Liver (tissue), 9 donors: Measurements from ENCODE around the gene RPS29. TPM values are rescaled to one million over a fixed set of nuclear protein-coding genes. Genes with fewer than 3 reads are reported as not detected.

Experiments
- DNase-seq: peaks from one replicate; pipeline ENCODE4 v3.0.0-alpha.2; 2017; ENCODE audit warnings: low spot score
- H3K27ac ChIP-seq, 2 donors: one replicate each; pipeline ENCODE4 v1.7.0; 2013; ENCODE audit warnings: inconsistent platforms in 2 of 2, low read length in 2 of 2, control low read depth in 1 of 2, low read depth in 1 of 2, mild to moderate bottlenecking in 1 of 2
- H3K27me3 ChIP-seq, 4 donors: one replicate each; pipeline versions ENCODE4 v1.6.1 to v1.7.0; 2013; ENCODE audit warnings: low read length in 3 of 4, inconsistent platforms in 1 of 4, mild to moderate bottlenecking in 1 of 4, moderate library complexity in 1 of 4; ENCODE audit not compliant: control insufficient read depth in 4 of 4, insufficient read depth in 4 of 4
- H3K36me3 ChIP-seq, 4 donors: one replicate each; pipeline versions ENCODE4 v1.6.1 to v1.7.0; 2013; ENCODE audit warnings: low read length in 3 of 4, mild to moderate bottlenecking in 3 of 4, low read depth in 1 of 4, moderate library complexity in 1 of 4; ENCODE audit not compliant: control insufficient read depth in 4 of 4, insufficient read depth in 3 of 4
- H3K4me1 ChIP-seq, 4 donors: one replicate each; pipeline versions ENCODE4 v1.6.1 to v1.7.0; 2013; ENCODE audit warnings: low read length in 3 of 4, mild to moderate bottlenecking in 3 of 4, moderate library complexity in 1 of 4; ENCODE audit not compliant: control insufficient read depth in 4 of 4, insufficient read depth in 4 of 4
- H3K4me3 ChIP-seq, 3 donors: one replicate each; pipeline versions ENCODE4 v1.6.1 to v1.7.0; 2013; ENCODE audit warnings: low read length in 3 of 3, control low read depth in 1 of 3, low read depth in 1 of 3, mild to moderate bottlenecking in 1 of 3
- H3K9ac ChIP-seq, 2 donors: one replicate each; pipeline ENCODE4 v1.7.0; 2013; ENCODE audit warnings: low read length in 2 of 2, mild to moderate bottlenecking in 2 of 2, moderate library complexity in 2 of 2, control low read depth in 1 of 2, low read depth in 1 of 2
- H3K9me3 ChIP-seq, 4 donors: one replicate each; pipeline versions ENCODE4 v1.6.1 to v1.7.0; 2013; ENCODE audit warnings: low read length in 3 of 4; ENCODE audit not compliant: control insufficient read depth in 4 of 4
- EGR1 ChIP-seq, 2 donors: IDR thresholded peaks; 2 replicates each; pipeline ENCODE4 v1.6.1; 2016 to 2018; ENCODE audit warnings: antibody characterized with exemption in 2 of 2, low read depth in 2 of 2
- FOXA1 ChIP-seq: IDR thresholded peaks from 2 replicates; pipeline ENCODE4 v1.6.1; 2016; ENCODE audit warnings: antibody characterized with exemption
- FOXA2 ChIP-seq: IDR thresholded peaks from 2 replicates; pipeline ENCODE4 v1.6.1; 2016; ENCODE audit warnings: antibody characterized with exemption
- GABPA ChIP-seq, 2 donors: IDR thresholded peaks in 1 of 2; conservative IDR thresholded peaks in 1 of 2; 2 replicates each; pipeline ENCODE4 v1.6.1; 2016; ENCODE audit warnings: antibody characterized with exemption in 2 of 2, mild to moderate bottlenecking in 1 of 2, moderate library complexity in 1 of 2
- HNF4A ChIP-seq, 2 donors: conservative IDR thresholded peaks; 2 replicates each; pipeline ENCODE4 v1.6.1; 2016; ENCODE audit warnings: antibody characterized with exemption in 2 of 2, mild to moderate bottlenecking in 2 of 2
- HNF4G ChIP-seq: IDR thresholded peaks from 2 replicates; pipeline ENCODE4 v1.6.1; 2016; ENCODE audit warnings: antibody characterized with exemption
- JUND ChIP-seq, 2 donors: IDR thresholded peaks; 2 replicates each; pipeline ENCODE4 v1.6.1; 2016; ENCODE audit warnings: antibody characterized with exemption in 2 of 2
- NR2F2 ChIP-seq: IDR thresholded peaks from 2 replicates; pipeline ENCODE4 v1.6.1; 2016; ENCODE audit warnings: antibody characterized with exemption
- RAD21 ChIP-seq, 2 donors: IDR thresholded peaks; 2 replicates each; pipeline ENCODE4 v1.6.1; 2016; ENCODE audit warnings: antibody characterized with exemption in 2 of 2, mild to moderate bottlenecking in 2 of 2
- RXRA ChIP-seq, 2 donors: IDR thresholded peaks; 2 replicates each; pipeline ENCODE4 v1.6.1; 2017 to 2018; ENCODE audit warnings: antibody characterized with exemption in 2 of 2, mild to moderate bottlenecking in 1 of 2
- SP1 ChIP-seq: IDR thresholded peaks from 2 replicates; pipeline ENCODE4 v1.6.1; 2018; ENCODE audit warnings: antibody characterized with exemption, mild to moderate bottlenecking
- TAF1 ChIP-seq: conservative IDR thresholded peaks from 2 replicates; pipeline ENCODE4 v1.6.1; 2016; ENCODE audit warnings: antibody characterized with exemption, mild to moderate bottlenecking
- YY1 ChIP-seq: IDR thresholded peaks from 2 replicates; pipeline ENCODE4 v1.6.1; 2016; ENCODE audit warnings: antibody characterized with exemption, mild to moderate bottlenecking
- WGBS: extraction: QIAGEN DNeasy Blood & Tissue Kit; methylation state at CpG from one replicate; pipeline ENCODE4 v1.1.7; 2013; 5-methylcytosine and 5-hydroxymethylcytosine counted together
- polyA plus RNA-seq, 2 donors: library from polyadenylated mRNA; stranded (reverse) in 1 of 2; unstranded in 1 of 2; fragments of 200-250 nt in 1 of 2; fragments of >200 nt in 1 of 2; fragmentation: Nextera tagmentation in 1 of 2; extraction: Ambion mirVana in 1 of 2; gene quantifications; one replicate each; pipeline versions ENCODE4 v1.2.1 to v1.2.3, GENCODE V29; 2013 to 2015
- total RNA-seq, 2 donors: library from RNA; depleted of rRNA; stranded (reverse); fragments of >200 nt; gene quantifications; one replicate each; pipeline ENCODE4 v1.2.3, GENCODE V29; 2014
- TF ChIP-seq, protein P1 (sequence below): IDR thresholded peaks from 2 replicates; pipeline ENCODE4 v1.6.1; 2016; ENCODE audit warnings: antibody characterized with exemption
- TF ChIP-seq, protein P2 (sequence below): IDR thresholded peaks from 2 replicates; pipeline ENCODE4 v1.6.1; 2016; ENCODE audit warnings: antibody characterized with exemption
- TF ChIP-seq, protein P3 (sequence below): fragments of 150-350 bp; IDR thresholded peaks from 2 replicates; pipeline ENCODE4 v1.5.1; 2017; ENCODE audit warnings: improper control_type of control experiment, low read depth, low read length; ENCODE audit not compliant: missing input control
- TF ChIP-seq, protein P4 (sequence below): IDR thresholded peaks from 2 replicates; pipeline ENCODE4 v1.6.1; 2016; ENCODE audit warnings: antibody characterized with exemption
- donor health status: healthy.
- donor health status: healthy.
- donor health status: healthy.
- donor health status: healthy.
- donor health status: healthy.

RPS29 gene
- total and polyA plus RNA-seq, 4 donors, result 584 to 1,739 (median 839) TPM

DNA sequence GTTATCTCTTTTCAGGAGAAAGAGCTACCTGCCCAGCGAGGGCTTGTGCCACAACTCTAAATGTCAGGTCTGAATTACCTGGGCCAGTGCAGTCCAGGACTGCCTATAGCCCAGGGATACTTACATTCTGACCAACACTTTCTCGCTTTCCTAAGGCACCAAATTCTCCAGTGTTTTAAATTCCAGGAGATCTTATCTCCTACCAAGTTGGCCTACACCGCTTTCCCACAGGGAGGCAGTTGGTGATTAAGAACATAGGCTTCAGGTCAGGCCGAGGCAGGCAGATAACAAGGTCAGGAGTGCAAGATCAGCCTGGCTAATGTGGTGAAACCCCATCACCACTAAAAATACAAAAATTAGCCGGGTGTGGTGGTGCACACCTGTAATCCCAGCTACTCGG, 41.1 kb downstream of the RPS29 start:
- Histone ChIP-seq H3K27ac (no peak overlapping the region), H3K27me3 (no peaks in the 10 kb centered on the region), H3K4me1 (peaks cover 3 to 15% (median 8%) of the 10 kb centered on the region in 4 donors), H3K9ac (no peak overlapping the region), H3K4me3 (no peak overlapping the region), H3K36me3 (no peaks in the 10 kb centered on the region), H3K9me3 (peaks cover 0 to 4% (median 3%) of the 10 kb centered on the region in 4 donors)
- DNase-seq, result no peak
- no peak for TF ChIP-seq HNF4G
- no peak for TF ChIP-seq RAD21 (IDR thresholded peaks at IDR 0.05)
- TF ChIP-seq GABPA (IDR thresholded peaks at IDR 0.05 in 1 of 2, conservative IDR thresholded peaks at IDR 0.05 in 1 of 2), result no peak
- TF ChIP-seq FOXA2, result no peak
- no peak for TF ChIP-seq JUND (IDR thresholded peaks at IDR 0.05)
- no peak for TF ChIP-seq NR2F2
- TF ChIP-seq YY1, result no peak
- TF ChIP-seq FOXA1, result no peak
- TF ChIP-seq, protein P1, sequence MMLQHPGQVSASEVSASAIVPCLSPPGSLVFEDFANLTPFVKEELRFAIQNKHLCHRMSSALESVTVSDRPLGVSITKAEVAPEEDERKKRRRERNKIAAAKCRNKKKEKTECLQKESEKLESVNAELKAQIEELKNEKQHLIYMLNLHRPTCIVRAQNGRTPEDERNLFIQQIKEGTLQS, result no peak
- TF ChIP-seq TAF1, result no peak
- TF ChIP-seq RXRA (IDR thresholded peaks at IDR 0.05), result no peak
- no peak for TF ChIP-seq HNF4A (conservative IDR thresholded peaks at IDR 0.05)
- TF ChIP-seq, protein P2, sequence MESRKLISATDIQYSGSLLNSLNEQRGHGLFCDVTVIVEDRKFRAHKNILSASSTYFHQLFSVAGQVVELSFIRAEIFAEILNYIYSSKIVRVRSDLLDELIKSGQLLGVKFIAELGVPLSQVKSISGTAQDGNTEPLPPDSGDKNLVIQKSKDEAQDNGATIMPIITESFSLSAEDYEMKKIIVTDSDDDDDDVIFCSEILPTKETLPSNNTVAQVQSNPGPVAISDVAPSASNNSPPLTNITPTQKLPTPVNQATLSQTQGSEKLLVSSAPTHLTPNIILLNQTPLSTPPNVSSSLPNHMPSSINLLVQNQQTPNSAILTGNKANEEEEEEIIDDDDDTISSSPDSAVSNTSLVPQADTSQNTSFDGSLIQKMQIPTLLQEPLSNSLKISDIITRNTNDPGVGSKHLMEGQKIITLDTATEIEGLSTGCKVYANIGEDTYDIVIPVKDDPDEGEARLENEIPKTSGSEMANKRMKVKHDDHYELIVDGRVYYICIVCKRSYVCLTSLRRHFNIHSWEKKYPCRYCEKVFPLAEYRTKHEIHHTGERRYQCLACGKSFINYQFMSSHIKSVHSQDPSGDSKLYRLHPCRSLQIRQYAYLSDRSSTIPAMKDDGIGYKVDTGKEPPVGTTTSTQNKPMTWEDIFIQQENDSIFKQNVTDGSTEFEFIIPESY, result no peak
- TF ChIP-seq, protein P3, sequence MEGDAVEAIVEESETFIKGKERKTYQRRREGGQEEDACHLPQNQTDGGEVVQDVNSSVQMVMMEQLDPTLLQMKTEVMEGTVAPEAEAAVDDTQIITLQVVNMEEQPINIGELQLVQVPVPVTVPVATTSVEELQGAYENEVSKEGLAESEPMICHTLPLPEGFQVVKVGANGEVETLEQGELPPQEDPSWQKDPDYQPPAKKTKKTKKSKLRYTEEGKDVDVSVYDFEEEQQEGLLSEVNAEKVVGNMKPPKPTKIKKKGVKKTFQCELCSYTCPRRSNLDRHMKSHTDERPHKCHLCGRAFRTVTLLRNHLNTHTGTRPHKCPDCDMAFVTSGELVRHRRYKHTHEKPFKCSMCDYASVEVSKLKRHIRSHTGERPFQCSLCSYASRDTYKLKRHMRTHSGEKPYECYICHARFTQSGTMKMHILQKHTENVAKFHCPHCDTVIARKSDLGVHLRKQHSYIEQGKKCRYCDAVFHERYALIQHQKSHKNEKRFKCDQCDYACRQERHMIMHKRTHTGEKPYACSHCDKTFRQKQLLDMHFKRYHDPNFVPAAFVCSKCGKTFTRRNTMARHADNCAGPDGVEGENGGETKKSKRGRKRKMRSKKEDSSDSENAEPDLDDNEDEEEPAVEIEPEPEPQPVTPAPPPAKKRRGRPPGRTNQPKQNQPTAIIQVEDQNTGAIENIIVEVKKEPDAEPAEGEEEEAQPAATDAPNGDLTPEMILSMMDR, result no peak
- TF ChIP-seq, protein P4, sequence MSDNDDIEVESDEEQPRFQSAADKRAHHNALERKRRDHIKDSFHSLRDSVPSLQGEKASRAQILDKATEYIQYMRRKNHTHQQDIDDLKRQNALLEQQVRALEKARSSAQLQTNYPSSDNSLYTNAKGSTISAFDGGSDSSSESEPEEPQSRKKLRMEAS, result no peak
- TF ChIP-seq EGR1 (IDR thresholded peaks at IDR 0.05; ENCODE audit: low read depth in 2 of 2), result no peak
- WGBS, result 92% methylated on average over 6 of the region's 6 CpGs

DNA sequence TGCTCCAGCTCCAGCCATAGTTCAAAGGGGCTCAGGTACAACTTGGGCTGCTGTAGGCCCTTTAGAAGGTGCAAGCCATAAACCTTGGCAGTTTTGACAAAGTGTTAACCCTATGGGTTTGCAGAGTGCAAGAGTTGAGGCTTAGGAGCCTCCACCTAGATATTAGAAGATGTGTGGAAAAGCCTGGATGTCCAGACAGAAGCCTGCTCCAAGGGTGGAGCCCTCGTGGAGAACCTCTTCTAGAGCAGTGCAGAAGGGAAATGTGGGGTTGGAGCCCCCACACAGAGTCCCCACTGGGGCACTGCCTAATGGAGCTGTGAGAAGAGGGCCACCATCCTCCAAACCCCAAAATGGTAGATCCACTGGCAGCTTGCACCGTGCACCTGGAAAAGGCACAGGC, 45.1 kb downstream of the RPS29 start:
- 95% methylated on average over 2 of the region's 2 CpGs for WGBS
- H3K4me1 ChIP-seq, result no peaks in the 10 kb centered on the region
- no peak overlapping the region for H3K9ac ChIP-seq
- DNase-seq, result no peak
- TF ChIP-seq HNF4A (conservative IDR thresholded peaks at IDR 0.05) (no peak), JUND (IDR thresholded peaks at IDR 0.05) (no peak), NR2F2 (no peak), RXRA (IDR thresholded peaks at IDR 0.05) (no peak), FOXA2 (no peak), TAF1 (no peak), FOXA1 (no peak), SP1 (no peak)
- TF ChIP-seq, protein P2, result no peak
- TF ChIP-seq, protein P3, result no peak
- H3K4me3 ChIP-seq, result no peak overlapping the region
- H3K27me3 ChIP-seq, result no peaks in the 10 kb centered on the region
- H3K27ac ChIP-seq, result no peak overlapping the region
- H3K36me3 ChIP-seq, result no peaks in the 10 kb centered on the region
- H3K9me3 ChIP-seq, result peaks cover 0 to 4% (median 3%) of the 10 kb centered on the region in 4 donors
